Measurements from ENCODE around the gene PAQR9. TPM values are rescaled to one million over a fixed set of nuclear protein-coding genes. Genes with fewer than 3 reads are reported as not detected.

Gene PAQR9
- total and polyA plus RNA-seq, 2 of the 13 experiments (the other 11 are each of a cell fraction or from before 2014, with no cell fraction given), result 3.7 to 10.3 TPM

- TF ChIP-seq ARID4A (CRISPR knock-in tag; IDR thresholded peaks at IDR 0.05; ENCODE audit: borderline replicate concordance) (no peak), ZHX2 (IDR thresholded peaks at IDR 0.05; ENCODE audit: low read depth) (no peak), ZHX2 (CRISPR knock-in tag; IDR thresholded peaks at IDR 0.05; ENCODE audit: borderline replicate concordance) (no peak), EP300 (IDR thresholded peaks at IDR 0.05; ENCODE audit: low read depth in 2 of 2, low read length in 2 of 2) (no peak), EP300 (CRISPR knock-in tag; IDR thresholded peaks at IDR 0.05; ENCODE audit: borderline replicate concordance) (no peak), RBM39 (IDR thresholded peaks at IDR 0.05; ENCODE audit: low read depth, low read length, poor library complexity, severe bottlenecking) (no peak), ZNF781 (CRISPR knock-in tag; IDR thresholded peaks at IDR 0.05; ENCODE audit: borderline replicate concordance, not compliant biosample characterization) (no peak), ZNF816 (CRISPR knock-in tag; IDR thresholded peaks at IDR 0.05; ENCODE audit: borderline replicate concordance) (no peak), ZFP62 (CRISPR knock-in tag; IDR thresholded peaks at IDR 0.05) (no peak), ZBTB8A (CRISPR knock-in tag; IDR thresholded peaks at IDR 0.05; ENCODE audit: borderline replicate concordance, low read depth) (no peak), NFIB (CRISPR knock-in tag; IDR thresholded peaks at IDR 0.05; ENCODE audit: borderline replicate concordance) (no peak)
- TF ChIP-seq, protein P1, sequence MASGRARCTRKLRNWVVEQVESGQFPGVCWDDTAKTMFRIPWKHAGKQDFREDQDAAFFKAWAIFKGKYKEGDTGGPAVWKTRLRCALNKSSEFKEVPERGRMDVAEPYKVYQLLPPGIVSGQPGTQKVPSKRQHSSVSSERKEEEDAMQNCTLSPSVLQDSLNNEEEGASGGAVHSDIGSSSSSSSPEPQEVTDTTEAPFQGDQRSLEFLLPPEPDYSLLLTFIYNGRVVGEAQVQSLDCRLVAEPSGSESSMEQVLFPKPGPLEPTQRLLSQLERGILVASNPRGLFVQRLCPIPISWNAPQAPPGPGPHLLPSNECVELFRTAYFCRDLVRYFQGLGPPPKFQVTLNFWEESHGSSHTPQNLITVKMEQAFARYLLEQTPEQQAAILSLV (CRISPR knock-in tag; IDR thresholded peaks at IDR 0.05; ENCODE audit: borderline replicate concordance), result no peak
- TF ChIP-seq, protein P2, sequence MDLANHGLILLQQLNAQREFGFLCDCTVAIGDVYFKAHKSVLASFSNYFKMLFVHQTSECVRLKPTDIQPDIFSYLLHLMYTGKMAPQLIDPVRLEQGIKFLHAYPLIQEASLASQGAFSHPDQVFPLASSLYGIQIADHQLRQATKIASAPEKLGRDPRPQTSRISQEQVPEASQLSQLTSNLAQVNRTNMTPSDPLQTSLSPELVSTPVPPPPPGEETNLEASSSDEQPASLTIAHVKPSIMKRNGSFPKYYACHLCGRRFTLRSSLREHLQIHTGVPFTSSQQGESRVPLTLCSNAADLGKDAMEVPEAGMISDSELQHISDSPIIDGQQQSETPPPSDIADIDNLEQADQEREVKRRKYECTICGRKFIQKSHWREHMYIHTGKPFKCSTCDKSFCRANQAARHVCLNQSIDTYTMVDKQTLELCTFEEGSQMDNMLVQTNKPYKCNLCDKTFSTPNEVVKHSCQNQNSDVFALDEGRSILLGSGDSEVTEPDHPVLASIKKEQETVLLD (CRISPR knock-in tag; IDR thresholded peaks at IDR 0.05; ENCODE audit: low read depth), result no peak
Observed at GRCh38 chr3:142987080-142987700, 23.7 kb upstream of the PAQR9 start (continued).
